PFSK-1 (cell line): ENCODE measurements around the gene GANAB.

Experiments used
- FOXP2 ChIP-seq: optimal IDR thresholded peaks from 2 replicates; pipeline ENCODE3; 2011; ENCODE audit warnings: borderline replicate concordance, control low read depth, inconsistent platforms; ENCODE audit not compliant: insufficient read depth; ENCODE audit errors: extremely low read length, extremely low read depth
- POLR2AphosphoS5 ChIP-seq: IDR thresholded peaks from 2 replicates; pipeline ENCODE4 v1.6.1; 2012; ENCODE audit warnings: low read depth, mild to moderate bottlenecking, control low read depth, low read length, moderate library complexity
- SIN3A ChIP-seq: IDR thresholded peaks from 2 replicates; pipeline ENCODE4 v1.6.1; 2012; ENCODE audit warnings: mild to moderate bottlenecking, low read length, moderate library complexity, borderline replicate concordance; ENCODE audit not compliant: insufficient read depth
- TAF1 ChIP-seq: IDR thresholded peaks from 2 replicates; pipeline ENCODE4 v1.6.1; 2012; ENCODE audit warnings: low read length, control low read depth, borderline replicate concordance; ENCODE audit not compliant: insufficient read depth
- TF ChIP-seq, protein P1 (sequence below), 2 experiments: IDR thresholded peaks; 2 replicates each; pipeline versions ENCODE4 v1.6.1 to v1.8.0; 2011 to 2012; ENCODE audit warnings: low read depth in 2 of 2, low read length in 2 of 2, control low read depth in 1 of 2, inconsistent platforms in 1 of 2, mild to moderate bottlenecking in 1 of 2, moderate library complexity in 1 of 2; ENCODE audit not compliant: insufficient read depth in 1 of 2

DNA sequence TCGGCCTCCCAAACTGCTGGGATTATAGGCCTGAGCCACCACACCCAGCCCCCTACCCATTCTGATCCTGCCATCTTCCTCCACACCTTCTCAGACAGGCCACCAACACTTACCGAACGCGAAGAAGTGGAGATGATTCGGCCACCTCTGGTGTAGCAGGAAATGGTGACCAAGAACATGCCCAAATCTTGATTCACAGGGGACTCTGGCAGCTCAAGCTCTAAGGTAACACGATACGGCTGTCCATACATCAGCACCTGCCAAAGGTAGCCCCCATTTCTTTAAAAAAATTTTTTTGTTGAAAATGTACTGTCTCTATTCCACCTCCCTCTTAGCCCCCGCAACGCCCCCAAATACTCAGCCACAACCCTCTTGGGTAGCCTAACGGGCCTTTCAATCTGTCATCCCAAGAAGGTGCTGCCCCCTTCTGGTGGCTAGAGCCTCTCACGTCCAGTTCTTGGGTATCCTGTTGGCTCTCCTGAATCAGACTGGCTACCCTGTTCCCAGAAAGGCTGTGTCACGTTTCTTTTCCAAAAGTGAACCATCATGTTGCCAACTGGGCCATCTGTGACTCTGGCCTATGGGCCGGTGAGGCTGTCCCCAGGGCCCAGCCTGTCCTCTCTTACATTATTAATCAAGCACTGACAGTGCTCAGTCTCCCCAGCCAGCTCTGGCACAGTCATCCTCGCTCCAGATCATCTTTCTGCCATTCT is 48.2 kb upstream of the GANAB start:
- no peak for TF ChIP-seq SIN3A
- TF ChIP-seq, protein P1, sequence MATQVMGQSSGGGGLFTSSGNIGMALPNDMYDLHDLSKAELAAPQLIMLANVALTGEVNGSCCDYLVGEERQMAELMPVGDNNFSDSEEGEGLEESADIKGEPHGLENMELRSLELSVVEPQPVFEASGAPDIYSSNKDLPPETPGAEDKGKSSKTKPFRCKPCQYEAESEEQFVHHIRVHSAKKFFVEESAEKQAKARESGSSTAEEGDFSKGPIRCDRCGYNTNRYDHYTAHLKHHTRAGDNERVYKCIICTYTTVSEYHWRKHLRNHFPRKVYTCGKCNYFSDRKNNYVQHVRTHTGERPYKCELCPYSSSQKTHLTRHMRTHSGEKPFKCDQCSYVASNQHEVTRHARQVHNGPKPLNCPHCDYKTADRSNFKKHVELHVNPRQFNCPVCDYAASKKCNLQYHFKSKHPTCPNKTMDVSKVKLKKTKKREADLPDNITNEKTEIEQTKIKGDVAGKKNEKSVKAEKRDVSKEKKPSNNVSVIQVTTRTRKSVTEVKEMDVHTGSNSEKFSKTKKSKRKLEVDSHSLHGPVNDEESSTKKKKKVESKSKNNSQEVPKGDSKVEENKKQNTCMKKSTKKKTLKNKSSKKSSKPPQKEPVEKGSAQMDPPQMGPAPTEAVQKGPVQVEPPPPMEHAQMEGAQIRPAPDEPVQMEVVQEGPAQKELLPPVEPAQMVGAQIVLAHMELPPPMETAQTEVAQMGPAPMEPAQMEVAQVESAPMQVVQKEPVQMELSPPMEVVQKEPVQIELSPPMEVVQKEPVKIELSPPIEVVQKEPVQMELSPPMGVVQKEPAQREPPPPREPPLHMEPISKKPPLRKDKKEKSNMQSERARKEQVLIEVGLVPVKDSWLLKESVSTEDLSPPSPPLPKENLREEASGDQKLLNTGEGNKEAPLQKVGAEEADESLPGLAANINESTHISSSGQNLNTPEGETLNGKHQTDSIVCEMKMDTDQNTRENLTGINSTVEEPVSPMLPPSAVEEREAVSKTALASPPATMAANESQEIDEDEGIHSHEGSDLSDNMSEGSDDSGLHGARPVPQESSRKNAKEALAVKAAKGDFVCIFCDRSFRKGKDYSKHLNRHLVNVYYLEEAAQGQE (IDR thresholded peaks at IDR 0.05; ENCODE audit: insufficient read depth in 1 of 2, low read depth in 2 of 2, low read length in 2 of 2), result no peak
- no peak for TF ChIP-seq TAF1
- no peak for TF ChIP-seq POLR2AphosphoS5
- no peak for TF ChIP-seq FOXP2
